Measurements from ENCODE around the gene DPP6.

GRCh38 chr7:154931906-154932305 is 879.7 kb downstream of the DPP6 start:
- TF ChIP-seq GABPA (IDR thresholded peaks at IDR 0.05; ENCODE audit: low read depth) (no peak), POLR2AphosphoS5 (IDR thresholded peaks at IDR 0.05; ENCODE audit: low read depth, low read length) (no peak), CTCF (IDR thresholded peaks at IDR 0.05) (no peak), CHD2 (IDR thresholded peaks at IDR 0.05; ENCODE audit: low read length, partially characterized antibody) (no peak), USF2 (IDR thresholded peaks at IDR 0.05; ENCODE audit: borderline replicate concordance, low read depth, low read length) (no peak), NFIC (IDR thresholded peaks at IDR 0.05; ENCODE audit: borderline replicate concordance) (no peak), RAD21 (IDR thresholded peaks at IDR 0.05; ENCODE audit: low read length) (no peak), TAF1 (IDR thresholded peaks at IDR 0.05; ENCODE audit: borderline replicate concordance, low read depth, low read length) (no peak), EZH2phosphoT487 (IDR thresholded peaks at IDR 0.05; ENCODE audit: borderline replicate concordance, low read depth) (no peak), ELF1 (IDR thresholded peaks at IDR 0.05) (no peak)
